DOHH2 (cell line): ENCODE data around the gene DUSP16.
"Not testable (repeated sequence)": the region's sequence is repeated elsewhere in the genome, so short reads cannot be mapped to it uniquely, and the experiment has no call there.

Experiments used
- H3F3A ChIP-seq: fragments of 200-600 bp; sonication (generic), shearing (Covaris generic); 2 replicates; pipeline ENCODE4 v1.6.0; 2016; ENCODE audit warnings: antibody characterized with exemption, mild to moderate bottlenecking; ENCODE audit not compliant: control insufficient read depth, insufficient read depth
- H3K27ac ChIP-seq: fragments of 200-600 bp; sonication (generic); 2 replicates; pipeline ENCODE4 v1.5.1; 2014; ENCODE audit warnings: low read depth, mild to moderate bottlenecking, low read length, moderate library complexity
- H3K27me3 ChIP-seq: fragments of 200-600 bp; sonication (generic); 2 replicates; pipeline ENCODE4 v1.6.1; 2014; ENCODE audit warnings: mild to moderate bottlenecking, low read length, mixed read lengths; ENCODE audit not compliant: control insufficient read depth
- H3K36me3 ChIP-seq: fragments of 200-600 bp; sonication (generic); 2 replicates; pipeline ENCODE4 v1.6.1; 2014; ENCODE audit warnings: mild to moderate bottlenecking, low read length, moderate library complexity, mixed read lengths; ENCODE audit not compliant: control insufficient read depth
- H3K4me1 ChIP-seq: fragments of 200-600 bp; sonication (generic); 2 replicates; pipeline ENCODE4 v1.6.1; 2014; ENCODE audit warnings: mild to moderate bottlenecking, low read length, mixed read lengths; ENCODE audit not compliant: control insufficient read depth
- H3K4me2 ChIP-seq: fragments of 200-600 bp; sonication (generic); 2 replicates; pipeline ENCODE4 v1.6.0; 2014; ENCODE audit warnings: mild to moderate bottlenecking, low read length, moderate library complexity
- H3K4me3 ChIP-seq: fragments of 200-600 bp; sonication (generic); 2 replicates; pipeline ENCODE4 v1.5.1; 2014; ENCODE audit warnings: mild to moderate bottlenecking, low read length, mixed read lengths
- H3K79me2 ChIP-seq: fragments of 200-600 bp; sonication (generic); 2 replicates; pipeline ENCODE4 v1.6.1; 2014; ENCODE audit warnings: mild to moderate bottlenecking, low read length, mixed read lengths; ENCODE audit not compliant: control insufficient read depth
- H3K9me2 ChIP-seq: fragments of 200-600 bp; sonication (generic); replicated peaks from 2 replicates; pipeline ENCODE4 v1.6.1; 2014; ENCODE audit warnings: mild to moderate bottlenecking, low read length, mixed read lengths; ENCODE audit not compliant: control insufficient read depth
- H3K9me3 ChIP-seq: fragments of 200-600 bp; sonication (generic); 2 replicates; pipeline ENCODE4 v1.6.1; 2014; ENCODE audit warnings: antibody characterized with exemption, low read length, mixed read lengths; ENCODE audit not compliant: control insufficient read depth, insufficient read depth
- H4K20me1 ChIP-seq: fragments of 200-600 bp; sonication (generic); 2 replicates; pipeline ENCODE4 v1.6.0; 2014; ENCODE audit warnings: low read depth, mild to moderate bottlenecking, antibody characterized with exemption, low read length, moderate library complexity; ENCODE audit not compliant: control insufficient read depth, insufficient read depth
- CTCF ChIP-seq: fragments of 200-600 bp; sonication (generic); IDR thresholded peaks from one replicate; pipeline ENCODE4 v1.5.1; 2014; ENCODE audit warnings: antibody characterized with exemption, mild to moderate bottlenecking, low read depth, low read length; ENCODE audit not compliant: poor library complexity, severe bottlenecking
- EZH2phosphoT487 ChIP-seq: fragments of 200-600 bp; sonication (generic); IDR thresholded peaks from 2 replicates; pipeline ENCODE4 v1.6.1; 2017; ENCODE audit warnings: borderline replicate concordance, mild to moderate bottlenecking, antibody characterized with exemption, low read length, moderate library complexity, mixed read lengths

DUSP16 gene

GRCh38 chr12:12503384-12504078 lies 59.1 kb downstream of the DUSP16 start:
- H3K4me1 ChIP-seq: no peaks in the 10 kb centered on the region
- H3K9me2 ChIP-seq: no peaks in the 10 kb centered on the region
- H3F3A ChIP-seq: no peaks in the 10 kb centered on the region
- no peak overlapping the region for H3K27ac ChIP-seq
- no peak overlapping the region for H3K4me2 ChIP-seq
- H3K4me3 ChIP-seq: no peak overlapping the region
- no peaks in the 10 kb centered on the region for H4K20me1 ChIP-seq
- peaks cover 6% of the 10 kb centered on the region; the same call in 1 of the 2 replicates for H3K27me3 ChIP-seq
- no peaks in the 10 kb centered on the region for H3K79me2 ChIP-seq
- H3K9me3 ChIP-seq: no peaks in the 10 kb centered on the region
- H3K36me3 ChIP-seq: no peaks in the 10 kb centered on the region
- TF ChIP-seq EZH2phosphoT487 (no peak), CTCF (no peak)

GRCh38 chr12:12502815-12503151 lies 59.9 kb downstream of the DUSP16 start:
- no peaks in the 10 kb centered on the region for H3K36me3 ChIP-seq
- no peak overlapping the region for H3K4me3 ChIP-seq
- no peaks in the 10 kb centered on the region for H3K9me2 ChIP-seq
- no peaks in the 10 kb centered on the region for H3K9me3 ChIP-seq
- no peaks in the 10 kb centered on the region for H3K79me2 ChIP-seq
- no peak overlapping the region for H3K4me2 ChIP-seq
- TF ChIP-seq CTCF: no peak
- TF ChIP-seq EZH2phosphoT487: no peak
- H4K20me1 ChIP-seq: no peaks in the 10 kb centered on the region
- no peaks in the 10 kb centered on the region for H3K4me1 ChIP-seq
- H3K27me3 ChIP-seq: peaks cover 6% of the 10 kb centered on the region; the same call in 1 of the 2 replicates
- no peak overlapping the region for H3K27ac ChIP-seq
- H3F3A ChIP-seq: no peaks in the 10 kb centered on the region

- H3K79me2 ChIP-seq, H3K9me3 ChIP-seq, H3K9me2 ChIP-seq, H3K4me3 ChIP-seq, H3K36me3 ChIP-seq, H3K4me2 ChIP-seq, H3K27me3 ChIP-seq, H3K27ac ChIP-seq, H3F3A ChIP-seq, H4K20me1 ChIP-seq, H3K4me1 ChIP-seq: not testable (repeated sequence)
Observed at GRCh38 chr12:12502130-12502814, 60.4 kb downstream of the DUSP16 start.

GRCh38 chr12:12501121-12501520 lies 61.5 kb downstream of the DUSP16 start:
- Histone ChIP-seq H3K4me2 (no peak overlapping the region), H3K9me2 (no peaks in the 10 kb centered on the region), H3K4me3 (no peak overlapping the region), H4K20me1 (no peaks in the 10 kb centered on the region), H3K27me3 (peaks cover 7% of the 10 kb centered on the region; the same call in 1 of the 2 replicates), H3K79me2 (no peaks in the 10 kb centered on the region), H3K9me3 (no peaks in the 10 kb centered on the region), H3K36me3 (no peaks in the 10 kb centered on the region), H3F3A (no peaks in the 10 kb centered on the region), H3K27ac (no peak overlapping the region), H3K4me1 (no peaks in the 10 kb centered on the region)
- TF ChIP-seq CTCF: no peak
- TF ChIP-seq EZH2phosphoT487: no peak
